NCI-H2081 treated with DMSO at 0.1 percent for 48 hours (cell line): ENCODE results near the gene MBD5.
"Not testable (repeated sequence)": the region's sequence is repeated elsewhere in the genome, so short reads cannot be mapped to it uniquely, and the experiment has no call there.

Source experiments
- DNase-seq: peaks from one replicate; lab custom pipeline; 2025; lab: John Stamatoyannopoulos, UW

MBD5 gene

DNA sequence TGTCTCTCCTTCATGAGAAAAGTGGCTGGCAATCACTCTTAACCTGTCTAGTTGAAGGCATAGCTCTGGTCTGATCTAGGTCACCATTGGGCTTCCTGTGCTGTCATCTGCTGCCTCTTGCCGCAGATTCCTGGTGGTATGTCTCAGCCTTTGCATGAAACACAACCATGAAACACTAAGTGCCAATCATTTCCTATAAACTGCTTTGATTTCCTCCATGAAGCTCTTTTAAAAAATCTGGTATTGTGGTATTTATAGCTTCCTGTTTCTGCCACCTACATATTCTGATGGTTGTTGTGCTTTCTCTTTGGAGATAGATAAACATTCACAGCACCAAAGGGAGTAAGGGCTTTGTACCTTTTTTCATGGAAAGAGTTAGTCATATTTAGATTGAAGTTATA lies 503.6 kb downstream of the MBD5 start:
- no peak for DNase-seq

DNA sequence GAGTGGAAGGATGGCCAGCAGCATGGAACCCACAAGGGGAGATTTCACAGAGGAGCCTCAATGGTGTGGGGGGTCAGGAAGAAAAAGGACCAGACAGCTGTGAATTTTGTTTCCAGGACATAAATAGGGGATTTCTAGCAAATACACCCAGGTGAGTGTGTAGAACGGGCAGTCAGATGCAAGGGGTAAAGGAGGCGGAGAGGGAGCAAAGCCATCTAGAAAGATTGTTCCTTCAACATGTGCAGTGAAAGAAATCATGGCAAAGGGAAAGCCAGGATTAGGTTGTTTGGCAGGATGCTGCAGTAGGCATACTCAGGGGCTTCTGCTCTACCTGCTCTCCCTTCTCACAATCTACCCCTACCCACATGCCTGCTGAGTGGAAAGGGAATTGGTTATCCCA lies 504.2 kb downstream of the MBD5 start:
- no peak for DNase-seq

- no peak for DNase-seq
Observed at GRCh38 chr2:148526509-148527346, 505.8 kb downstream of the MBD5 start.

GRCh38 chr2:148527488-148528340 lies 506.8 kb downstream of the MBD5 start:
- DNase-seq, result no peak

GRCh38 chr2:148528356-148529064 lies 507.6 kb downstream of the MBD5 start:
- no peak for DNase-seq

DNA sequence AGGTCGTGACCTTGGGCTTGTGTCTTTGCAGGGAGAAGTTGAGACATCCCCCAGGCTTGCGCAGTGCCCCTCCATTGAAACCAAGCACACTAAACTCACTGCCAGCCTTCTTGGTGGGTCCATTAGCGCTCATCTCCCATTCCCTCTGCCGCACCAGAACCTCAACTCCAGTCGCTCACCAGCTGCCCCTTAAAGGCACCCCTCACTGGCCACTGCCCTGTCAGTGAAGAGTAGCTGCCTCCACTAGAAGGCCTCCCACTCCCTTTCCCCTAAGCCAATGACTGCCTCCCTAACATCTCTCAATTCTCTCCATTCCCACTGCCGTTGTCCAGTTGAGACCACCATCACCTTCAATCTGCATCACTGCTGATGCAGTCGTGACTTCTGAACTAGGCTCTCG lies 508.9 kb downstream of the MBD5 start:
- no peak for DNase-seq

GRCh38 chr2:148530350-148530749 lies 509.5 kb downstream of the MBD5 start:
- DNase-seq, result no peak

- DNase-seq, result no peak
Observed at GRCh38 chr2:148531235-148531634, 510.3 kb downstream of the MBD5 start.

- no peak for DNase-seq
Observed at GRCh38 chr2:148531669-148532428, 511.0 kb downstream of the MBD5 start.

DNA sequence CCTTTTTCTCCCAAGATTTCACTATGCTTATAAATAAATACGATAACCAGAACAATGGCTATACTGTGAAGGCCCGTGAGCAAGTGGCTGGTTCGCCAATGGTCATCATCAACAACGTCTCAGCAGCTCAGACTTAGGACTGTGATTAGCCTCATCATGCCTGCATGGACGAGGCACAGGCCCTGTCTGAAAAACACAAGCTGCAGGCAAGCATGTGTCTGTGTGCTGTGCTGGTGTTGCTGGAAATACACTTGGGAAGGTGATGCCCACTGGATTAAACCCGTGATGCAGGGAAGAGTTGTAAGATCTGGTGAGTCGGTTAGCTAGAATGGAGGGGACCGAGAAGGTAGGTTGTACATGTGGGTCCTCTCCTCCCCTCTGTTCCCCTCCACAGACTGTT lies 512.1 kb downstream of the MBD5 start:
- DNase-seq, result no peak

DNA sequence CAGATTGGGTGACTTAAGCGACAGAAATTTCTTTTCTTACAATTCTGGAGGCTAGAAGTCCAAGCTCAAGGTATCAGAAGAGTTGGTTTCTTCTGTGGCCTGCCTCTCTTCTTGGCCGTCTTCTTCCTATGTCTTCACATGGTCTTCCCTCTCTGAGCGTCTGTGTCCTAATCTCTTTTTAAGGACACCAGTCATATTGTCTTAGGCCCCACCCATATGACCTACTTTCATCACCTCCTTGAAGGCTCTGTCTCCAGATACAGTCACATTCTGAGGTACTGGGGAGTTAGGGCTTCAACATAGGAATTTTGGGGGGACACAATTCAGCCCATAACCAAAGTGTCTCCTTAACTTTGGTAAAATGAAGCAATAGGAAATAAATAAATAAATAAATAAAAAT lies 512.8 kb downstream of the MBD5 start:
- no peak for DNase-seq

DNA sequence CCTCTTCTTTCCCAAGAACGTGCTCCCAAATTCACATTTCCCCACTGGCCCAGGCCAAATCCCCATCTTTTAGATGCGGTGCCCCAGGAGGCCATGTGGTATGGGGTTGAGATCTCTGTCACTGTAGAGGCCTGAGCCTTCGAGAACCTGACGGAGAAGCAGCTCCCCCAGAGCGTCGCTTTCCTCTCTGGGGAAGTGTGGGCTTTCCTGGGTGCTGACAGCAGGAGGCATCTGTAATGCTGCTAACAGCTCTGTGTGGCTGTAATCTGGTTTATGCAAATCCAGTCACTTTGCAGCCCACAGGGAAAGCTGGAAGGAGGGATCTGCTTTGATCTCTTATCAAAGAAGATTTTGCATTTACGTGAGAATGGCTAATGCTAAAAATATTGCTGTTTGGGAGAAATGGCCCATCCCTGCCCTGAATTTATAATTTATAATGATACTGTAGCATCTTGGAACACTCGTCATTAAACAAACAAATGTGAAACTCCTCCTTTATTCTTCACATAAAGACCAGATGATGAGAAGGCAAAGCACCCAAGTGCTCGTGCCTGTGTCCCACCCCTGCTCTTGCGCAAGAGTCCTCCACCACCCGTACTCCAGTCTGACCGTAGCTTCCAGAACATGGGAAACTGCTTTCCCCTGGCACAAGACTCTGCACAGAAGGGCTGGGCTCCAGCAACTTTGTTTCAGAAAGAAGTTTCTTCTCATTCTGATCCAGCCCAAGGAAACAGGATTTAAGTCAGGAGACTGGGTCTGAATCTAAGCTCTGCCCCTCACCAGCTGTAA lies 513.7 kb downstream of the MBD5 start:
- DNase-seq, result no peak

- DNase-seq, result no peak
Observed at GRCh38 chr2:148538375-148538774, 517.5 kb downstream of the MBD5 start.

DNA sequence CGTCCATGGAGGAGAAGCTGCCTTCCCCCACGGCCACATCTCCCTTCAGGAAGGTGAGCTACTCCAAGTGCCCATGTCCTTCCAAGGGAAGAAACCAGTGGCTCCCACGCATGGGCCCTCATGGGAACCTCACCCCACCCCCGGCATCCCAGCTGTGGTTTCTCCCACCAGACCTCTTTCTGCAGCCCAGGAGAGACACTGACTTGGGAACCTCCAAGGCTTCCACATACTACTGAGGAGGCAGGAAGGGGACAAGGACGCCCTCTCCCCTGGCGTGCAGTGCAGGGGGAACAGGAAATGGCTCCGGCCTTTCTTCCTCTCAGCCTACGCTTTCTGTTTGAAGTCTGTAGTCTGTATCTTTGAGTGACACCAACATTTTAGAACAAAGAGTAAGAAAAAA lies 519.1 kb downstream of the MBD5 start:
- no peak for DNase-seq

GRCh38 chr2:148541792-148542191 lies 520.9 kb downstream of the MBD5 start:
- no peak for DNase-seq

- no peak for DNase-seq
Observed at GRCh38 chr2:148542614-148543013, 521.7 kb downstream of the MBD5 start.

DNA sequence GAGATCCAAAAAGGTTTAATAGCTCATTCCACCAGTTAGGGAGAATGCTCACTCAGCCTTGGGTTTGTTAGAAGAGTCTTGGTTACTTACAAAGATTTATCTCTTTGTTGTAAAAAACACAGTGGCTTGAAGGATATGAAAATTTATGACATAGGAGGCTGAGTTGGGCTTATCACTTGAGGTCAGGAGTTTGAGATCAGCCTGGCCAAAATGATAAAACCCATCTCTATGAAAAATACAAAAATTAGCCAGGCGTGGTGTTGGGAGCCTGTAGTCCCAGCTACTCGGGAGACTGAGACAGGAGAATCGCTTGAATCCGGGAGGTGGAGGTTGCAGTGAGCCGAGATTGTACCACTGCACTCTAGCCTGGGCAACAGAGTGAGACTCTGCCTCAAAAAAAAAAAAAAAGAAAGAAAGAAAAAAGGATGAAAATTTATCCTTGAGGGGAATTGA lies 522.2 kb downstream of the MBD5 start:
- DNase-seq, result not testable (repeated sequence)

DNA sequence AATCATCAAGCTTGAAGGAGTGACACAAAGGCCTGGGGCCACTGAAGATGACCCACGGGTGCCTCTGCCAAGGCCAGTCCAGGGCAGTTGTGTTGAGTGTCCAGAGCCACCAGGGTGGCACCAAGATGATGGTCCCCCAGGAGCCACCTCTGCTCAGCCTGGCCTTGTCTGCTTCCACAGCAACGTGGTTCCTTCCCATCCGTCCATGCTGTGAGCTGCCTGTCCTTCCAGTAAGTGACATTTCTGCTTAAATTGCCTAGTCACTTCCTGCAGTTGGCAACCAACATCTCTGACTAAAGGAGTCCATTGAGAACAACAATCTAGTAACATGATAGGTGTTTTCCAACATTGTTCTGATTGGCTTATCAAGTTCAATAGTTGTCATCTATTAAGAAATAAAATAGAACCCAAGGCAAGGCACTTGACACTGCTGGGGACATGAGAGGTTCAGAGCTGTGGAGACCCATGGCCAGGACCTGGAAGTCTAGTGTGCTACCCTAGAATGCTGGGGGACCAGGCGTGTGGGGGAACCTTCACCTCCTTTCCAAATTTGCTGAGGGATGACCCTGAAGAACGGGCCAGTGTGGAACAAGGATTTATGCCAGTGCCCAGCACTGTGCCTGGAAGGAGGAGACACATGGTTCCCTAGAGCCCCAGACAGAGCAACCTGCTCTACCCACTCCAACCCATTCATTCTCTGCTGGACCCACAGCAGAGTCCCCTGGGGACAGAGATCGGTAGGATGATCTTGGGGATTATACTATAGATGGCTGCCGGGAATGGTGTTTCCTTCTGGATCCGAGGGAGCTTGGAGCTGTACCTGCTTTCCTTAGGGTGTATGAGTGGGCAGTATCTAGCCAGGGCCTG lies 524.7 kb downstream of the MBD5 start:
- no peak for DNase-seq

DNA sequence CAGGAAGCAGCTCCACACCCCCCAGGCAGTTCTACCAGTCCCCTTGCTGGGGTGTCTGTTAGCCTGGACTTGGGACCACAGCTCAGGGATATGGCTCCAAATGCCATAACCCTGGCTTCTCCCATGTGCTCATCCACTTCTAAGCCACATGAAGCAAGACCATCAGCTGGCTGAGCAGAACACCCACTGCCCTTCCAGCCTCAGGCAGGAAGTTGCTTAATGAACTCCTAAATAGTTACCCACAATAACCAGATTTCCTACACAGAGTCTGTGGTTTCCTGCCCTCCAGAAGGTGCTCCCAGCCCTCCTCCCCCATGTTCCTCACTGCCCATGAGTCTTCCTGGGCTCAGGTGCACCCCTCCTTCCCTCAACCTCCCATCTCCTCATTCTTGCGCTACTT lies 525.4 kb downstream of the MBD5 start:
- DNase-seq, result no peak
